ENCODE data around the gene TXLNB.
"Not testable (repeated sequence)": the region's sequence is repeated elsewhere in the genome, so short reads cannot be mapped to it uniquely, and the experiment has no call there.

TXLNB gene

DNA sequence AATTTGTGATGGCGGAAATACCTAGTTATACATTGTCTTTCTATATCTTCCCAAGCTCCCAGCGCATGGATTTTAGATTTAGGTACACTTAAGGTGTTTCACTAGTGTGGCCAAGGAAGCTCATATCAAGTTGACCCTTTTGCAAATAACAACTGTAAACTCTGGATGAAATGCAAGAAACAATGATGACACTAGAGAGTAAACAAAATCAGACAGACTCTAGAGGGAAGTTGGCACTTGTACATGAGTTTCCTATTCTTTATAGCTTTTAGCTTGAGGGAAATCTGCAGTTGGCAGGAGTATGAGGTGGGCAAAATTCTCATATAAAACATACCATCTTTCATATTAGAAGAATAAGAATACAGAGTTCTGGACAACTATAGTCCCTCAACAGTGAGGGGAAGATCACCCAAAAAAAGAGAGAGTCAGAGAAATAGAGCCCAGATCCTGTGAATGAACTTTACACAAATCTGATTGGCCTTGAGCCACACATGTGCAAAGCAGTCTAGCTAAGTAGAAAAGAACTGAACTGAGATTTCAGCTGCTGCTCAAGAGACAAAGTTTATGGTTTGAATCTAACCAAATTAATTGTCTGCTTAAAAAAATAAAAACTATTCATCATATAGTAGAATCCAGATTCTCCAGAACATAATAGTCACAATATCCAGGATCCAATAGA, 26.1 kb downstream of the TXLNB start:
- no peak for DNase-seq

DNA sequence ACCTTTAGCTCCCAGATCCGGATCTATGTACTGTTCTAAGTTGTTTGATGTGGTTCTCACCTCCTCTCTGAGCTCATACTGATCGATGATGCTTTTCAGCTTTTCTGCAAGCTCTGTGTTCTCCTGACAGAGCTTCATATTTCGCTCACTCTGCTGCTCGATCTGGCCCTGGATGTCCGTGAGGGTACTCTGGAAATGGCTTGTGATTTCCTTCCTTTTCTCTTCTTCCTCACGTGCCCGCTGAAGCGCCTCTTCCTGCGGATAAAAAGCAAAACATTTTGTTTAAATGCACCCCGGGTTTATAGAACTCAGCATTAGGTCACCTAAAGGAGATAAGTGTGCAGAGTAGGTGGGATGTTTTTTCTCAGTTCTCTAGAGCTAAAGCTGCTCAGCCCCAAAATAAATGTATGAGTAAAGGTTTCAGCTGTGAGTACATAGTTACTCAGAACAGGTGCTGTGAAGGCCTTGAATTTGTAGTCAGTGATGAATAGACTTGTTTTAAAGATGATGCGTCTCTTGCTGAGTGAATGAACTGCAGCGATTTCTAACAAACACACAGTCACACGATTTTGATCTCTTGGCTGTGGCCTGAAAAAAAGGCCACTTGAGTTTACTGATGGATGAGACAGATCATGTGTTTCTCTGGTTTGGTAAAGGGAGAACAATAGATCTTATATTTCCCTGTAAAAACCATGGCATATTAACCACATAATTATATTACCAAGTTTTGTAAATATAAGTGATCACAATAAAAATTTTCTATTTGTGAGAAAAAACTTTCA, 29.1 kb downstream of the TXLNB start:
- no peak for DNase-seq

DNA sequence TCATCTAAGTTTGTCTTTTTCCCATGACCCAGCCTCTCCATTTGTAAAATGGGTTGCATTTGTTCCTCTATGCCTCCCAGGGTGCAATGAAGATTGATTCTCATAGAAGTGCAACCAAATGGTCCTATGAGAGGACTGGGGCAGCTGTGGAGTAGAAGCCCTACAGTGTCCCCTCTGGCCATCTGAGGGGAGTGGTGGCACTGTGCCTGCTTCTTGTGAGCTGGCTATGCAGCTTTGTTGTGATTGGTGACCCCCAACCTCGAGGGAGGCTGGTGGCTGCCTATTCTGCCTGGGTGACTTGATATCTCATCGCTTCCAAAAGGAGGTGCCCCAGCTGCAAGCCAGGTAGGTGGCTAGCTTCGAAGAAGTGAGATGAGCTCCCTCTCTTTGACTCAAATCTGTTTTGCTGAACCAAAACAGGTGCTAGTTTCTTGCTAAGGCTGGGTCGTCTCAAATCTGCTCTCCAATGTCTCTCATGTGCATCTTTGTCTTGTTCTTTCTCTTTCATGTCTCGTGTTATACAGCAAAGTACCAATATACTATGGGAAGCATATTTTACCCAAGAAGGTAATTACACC, 33.9 kb downstream of the TXLNB start:
- DNase-seq = no peak

DNA sequence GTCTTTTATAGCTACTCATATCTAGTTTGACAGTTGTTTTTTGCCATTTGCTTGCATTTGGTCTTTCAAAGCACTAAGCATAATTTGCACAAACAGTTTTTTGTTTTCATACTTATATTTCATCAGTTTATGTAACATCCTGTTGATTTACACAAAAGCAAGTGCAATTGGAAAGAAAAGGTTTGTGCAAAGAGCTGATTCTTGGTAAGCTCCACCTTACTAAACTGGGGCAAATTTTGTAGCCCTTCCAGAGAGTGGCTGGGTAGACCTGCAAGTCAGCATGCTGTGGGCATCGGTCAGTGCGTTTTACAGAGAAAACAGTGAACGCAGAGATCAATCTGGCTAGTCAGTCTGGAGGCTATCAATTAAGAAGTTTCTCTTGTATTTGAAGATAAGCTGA, 34.5 kb downstream of the TXLNB start:
- no peak for DNase-seq

DNA sequence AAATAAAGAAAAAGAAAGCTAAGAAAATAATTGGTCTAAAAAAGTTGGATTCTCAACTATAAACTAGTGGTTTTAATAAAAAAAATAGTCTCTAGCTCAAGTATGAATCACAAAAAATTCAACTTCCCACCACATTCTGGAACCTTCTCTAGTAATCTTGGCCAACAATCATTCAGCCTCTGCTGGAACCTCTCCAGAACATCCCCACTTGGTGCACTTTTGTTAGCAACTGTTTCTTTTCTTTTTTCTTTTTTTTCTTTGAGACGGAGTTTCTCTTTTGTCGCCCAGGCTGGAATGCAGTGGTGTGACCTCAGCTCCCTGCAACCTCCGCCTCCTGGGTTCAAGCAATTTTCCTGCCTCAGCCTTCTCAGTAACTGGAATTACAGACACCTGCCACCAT, 35.7 kb downstream of the TXLNB start:
- DNase-seq = no peak

DNA sequence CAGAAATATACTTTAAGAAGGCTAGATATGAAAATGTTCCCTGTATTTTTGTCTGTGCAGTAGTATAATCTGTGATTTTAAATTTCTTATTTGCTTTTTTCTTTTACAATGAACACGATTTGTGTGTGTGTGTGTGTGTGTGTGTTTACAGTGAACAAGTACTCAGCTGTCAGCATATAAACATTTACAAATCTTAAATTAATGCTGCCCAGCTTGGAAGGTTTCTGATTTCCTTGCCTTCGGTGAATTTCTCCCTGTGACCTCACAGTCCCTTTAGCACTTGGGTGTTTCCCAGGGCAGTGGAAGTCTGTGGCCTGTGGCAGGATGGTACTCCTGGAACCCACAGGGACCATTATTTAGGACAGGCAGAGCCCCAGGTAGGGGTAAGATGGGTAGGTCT, 37.6 kb downstream of the TXLNB start:
- no peak for DNase-seq

DNA sequence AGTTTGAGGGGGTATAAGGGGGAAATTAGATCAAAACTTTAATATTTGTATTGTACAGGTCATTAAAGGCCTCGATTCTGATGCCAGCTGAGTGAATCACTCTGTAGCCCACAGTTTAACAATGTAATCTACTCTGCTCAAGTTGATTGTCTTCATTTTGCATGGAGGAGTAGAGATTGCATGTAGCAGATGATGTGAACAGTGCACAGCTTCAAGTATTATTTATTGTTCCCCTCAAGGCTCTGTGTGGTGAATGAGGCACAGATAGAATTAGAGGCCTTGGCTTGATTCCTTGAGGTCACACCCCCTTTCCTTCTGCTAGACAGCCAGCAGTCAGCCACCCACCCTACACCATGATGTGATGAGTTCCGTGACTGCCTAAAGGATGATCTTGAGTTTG, 38.1 kb downstream of the TXLNB start:
- no peak for DNase-seq

DNA sequence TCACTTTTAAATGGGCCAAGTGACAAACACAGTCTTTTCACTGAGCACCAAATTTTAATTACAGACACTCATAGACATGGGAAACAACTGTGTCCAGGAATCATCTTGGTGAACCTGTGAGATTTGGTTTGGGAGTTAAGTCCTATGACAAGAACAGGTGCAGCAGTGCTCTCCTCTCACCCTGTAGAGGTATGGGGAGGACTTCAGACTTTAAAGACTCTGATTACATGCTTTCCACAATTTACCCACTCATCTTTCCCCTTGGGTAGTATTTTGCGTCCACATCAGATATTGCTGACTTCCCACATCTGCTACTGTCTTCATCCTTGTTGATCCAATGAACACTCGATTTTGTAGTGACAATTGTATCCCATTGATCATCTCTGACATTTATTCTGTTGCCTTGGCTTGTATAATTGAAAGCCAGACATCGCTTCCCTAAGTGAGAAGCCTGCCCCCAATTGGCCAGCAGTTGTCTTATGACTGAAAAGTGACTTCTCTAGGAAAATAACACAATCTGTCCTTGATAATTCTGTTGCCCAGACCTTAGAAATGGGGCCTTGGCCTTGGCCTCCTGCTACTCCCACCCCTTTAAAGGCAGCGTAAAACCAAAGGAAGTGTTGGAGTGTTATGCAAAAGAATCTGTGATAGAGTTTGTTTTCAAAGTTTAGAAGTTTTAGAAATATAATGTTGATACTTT, 40.0 kb downstream of the TXLNB start:
- no peak for DNase-seq

DNA sequence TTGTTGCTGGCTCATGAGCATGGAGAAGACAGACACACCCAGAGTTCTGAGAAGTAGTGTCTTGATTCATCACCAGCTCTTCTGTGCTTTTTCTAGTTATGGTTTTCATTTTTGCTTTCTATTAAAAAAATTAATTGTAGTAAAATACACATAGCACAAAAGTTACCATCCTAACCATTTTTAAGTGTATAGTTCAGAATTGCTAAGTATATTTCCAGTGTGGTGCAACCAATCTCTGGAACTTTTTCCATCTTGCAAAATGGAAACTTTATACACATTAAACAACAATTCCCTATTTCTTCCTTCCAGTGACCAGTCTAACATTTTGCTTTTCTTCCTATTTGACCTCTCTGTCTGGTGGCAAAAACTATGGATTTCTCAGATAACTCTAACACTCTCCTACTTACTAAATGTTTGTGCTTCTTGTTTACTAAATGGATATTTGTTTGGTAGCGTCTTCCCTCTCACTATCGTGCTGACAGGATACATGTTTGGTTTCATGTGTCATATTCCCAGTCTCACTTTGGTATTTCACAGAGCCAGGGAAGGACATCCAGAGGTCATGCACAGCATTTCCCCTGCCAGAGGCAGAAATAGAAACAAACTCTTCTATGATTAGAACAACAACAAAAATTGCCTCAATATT, 40.6 kb downstream of the TXLNB start:
- no peak for DNase-seq

DNA sequence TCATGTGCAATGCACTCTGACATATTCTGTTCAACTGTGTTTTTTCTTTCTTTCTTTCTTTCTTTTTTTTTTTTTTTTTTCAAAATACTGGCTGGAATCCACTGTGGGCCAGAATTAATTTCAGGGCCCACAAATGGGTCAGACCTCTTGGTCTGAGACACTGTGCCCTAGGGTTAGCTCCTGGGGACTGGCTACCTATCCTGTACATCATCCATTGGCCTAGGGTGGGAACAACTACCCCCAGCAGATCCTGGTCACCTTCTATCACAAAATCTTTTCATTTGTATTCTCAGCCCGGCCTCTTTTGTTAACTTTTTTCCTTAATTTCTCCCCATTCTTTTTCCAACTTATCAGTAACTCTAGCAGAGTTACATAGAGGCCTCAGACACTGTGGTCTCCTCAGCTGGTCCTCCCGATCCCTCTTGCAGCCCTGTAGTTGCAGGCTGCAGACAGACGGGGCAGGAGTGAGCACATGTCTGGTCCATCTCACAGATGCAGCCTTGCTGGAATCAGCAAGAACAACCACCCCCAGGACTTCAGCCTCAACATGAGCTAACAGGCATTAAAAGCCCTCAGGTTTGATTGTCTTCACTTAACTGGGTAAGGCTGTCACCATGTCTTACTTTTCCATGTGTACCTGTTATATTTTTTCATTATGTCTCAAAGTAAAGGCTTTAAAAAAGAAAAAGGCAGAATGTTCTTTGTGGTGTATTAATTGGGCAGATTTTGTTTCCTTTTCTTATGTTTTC, 41.3 kb downstream of the TXLNB start:
- DNase-seq = peak; percentile 57

DNA sequence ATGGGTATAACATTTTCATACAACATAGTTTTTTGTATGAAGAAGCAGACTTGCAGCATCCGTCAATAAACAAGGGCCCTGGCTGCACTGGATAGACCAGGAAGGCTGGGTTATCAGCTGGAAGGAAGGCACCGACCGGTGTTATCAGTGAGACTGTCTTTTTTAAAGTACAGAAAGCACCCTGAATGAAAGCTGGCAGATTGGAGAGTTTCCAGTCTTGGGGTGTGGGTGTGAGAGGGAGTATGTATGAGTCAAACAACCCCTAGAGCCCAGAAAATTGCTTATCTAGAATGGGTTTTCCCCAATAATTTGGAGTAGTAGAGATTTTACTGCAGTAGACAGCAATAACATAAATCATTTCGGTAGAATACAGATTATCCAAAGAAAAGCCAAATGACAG, 42.4 kb downstream of the TXLNB start:
- DNase-seq = no peak

DNA sequence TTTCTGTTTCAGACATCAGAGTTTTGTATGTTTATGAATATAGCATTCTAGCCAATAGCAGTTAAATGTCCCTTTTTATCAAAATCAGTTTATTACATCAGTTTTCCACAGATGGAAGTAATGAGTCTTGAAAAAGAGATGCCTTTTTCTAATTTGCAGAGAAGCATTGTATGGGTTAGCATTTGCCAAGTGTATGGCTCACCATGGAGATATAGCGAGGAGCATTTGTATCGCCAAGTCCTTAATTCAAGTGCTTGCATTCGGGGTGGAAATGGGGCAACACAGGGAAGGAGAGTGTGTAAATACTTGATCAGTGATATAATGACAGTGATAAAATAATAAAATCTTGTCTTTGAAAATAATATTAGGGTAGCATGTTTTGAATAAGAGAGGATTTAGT, 42.9 kb downstream of the TXLNB start:
- DNase-seq = no peak

DNA sequence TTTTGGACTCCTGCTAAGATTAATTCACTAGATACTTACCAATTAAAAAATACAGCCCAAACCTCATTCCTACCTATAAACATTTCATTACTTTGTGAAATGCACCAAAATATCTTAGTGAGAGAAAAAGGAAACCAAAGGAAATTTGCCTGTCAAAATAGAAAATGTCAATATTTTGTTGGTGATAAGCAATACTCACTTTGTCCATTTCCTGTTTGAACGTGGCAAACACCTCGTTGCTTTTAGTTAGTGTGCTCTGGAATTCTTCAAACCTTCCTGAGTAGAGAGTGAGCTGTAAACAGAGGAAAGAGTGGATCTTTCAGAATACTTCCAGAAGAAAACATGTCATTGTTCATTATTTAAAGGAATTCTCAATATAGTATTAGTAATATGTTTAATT, 44.2 kb downstream of the TXLNB start:
- DNase-seq = no peak

DNA sequence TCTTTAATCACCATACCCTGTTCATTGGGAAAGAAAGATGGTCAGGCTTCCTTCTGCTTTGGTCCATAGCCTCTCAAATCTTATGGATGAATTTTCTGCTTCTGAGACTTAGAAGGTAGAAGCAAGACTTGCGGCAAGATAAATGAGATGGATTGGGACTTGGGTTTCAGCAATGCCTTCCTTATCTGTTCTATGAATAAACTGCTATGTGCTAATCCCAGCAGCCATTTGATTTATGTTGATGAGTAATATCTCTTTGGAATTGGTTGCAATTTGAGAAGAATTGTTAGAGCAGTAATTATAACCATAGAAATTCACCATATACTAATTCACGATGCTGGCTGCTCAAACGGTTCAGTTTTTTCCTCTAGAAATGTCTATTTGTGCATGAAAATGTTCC, 48.3 kb downstream of the TXLNB start:
- DNase-seq = no peak

DNA sequence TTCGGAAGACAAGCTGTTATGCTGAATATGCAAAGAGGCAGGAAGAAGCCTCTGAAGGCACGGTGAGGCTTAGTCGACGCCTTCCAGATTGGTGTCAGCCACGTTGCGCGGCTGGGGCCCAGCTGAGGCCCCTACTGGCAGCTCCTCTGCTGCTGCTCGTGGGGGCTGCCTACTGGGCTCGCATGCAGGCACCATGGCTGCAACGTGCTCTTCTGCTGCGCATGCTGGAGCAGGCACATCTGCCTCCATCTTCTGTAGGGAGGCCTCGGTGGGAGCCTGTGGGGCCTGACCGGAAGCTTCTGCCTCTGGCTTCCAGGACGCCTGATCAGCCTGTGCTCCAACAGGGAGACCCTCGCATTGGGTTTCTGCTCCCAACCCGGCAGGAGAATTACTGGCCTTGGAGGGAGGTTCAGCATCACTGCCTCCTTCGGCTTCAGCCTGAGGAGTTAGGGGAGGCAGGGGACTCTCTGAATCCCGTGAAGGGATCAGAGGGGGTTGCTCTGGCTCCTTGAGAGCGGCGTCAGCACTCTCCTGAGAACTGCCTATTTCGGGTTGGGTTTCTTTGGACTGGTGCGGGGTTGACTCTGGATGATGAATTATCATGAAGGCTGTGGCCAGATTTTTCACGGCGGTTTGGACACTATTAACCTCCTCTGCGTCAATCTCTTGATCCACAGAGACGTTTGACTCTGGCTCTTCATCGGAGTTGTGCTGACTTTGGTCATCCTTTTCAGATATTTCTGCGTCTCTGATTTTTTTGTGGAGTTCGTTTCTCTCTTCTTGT, 49.1 kb downstream of the TXLNB start:
- no peak for DNase-seq

DNA sequence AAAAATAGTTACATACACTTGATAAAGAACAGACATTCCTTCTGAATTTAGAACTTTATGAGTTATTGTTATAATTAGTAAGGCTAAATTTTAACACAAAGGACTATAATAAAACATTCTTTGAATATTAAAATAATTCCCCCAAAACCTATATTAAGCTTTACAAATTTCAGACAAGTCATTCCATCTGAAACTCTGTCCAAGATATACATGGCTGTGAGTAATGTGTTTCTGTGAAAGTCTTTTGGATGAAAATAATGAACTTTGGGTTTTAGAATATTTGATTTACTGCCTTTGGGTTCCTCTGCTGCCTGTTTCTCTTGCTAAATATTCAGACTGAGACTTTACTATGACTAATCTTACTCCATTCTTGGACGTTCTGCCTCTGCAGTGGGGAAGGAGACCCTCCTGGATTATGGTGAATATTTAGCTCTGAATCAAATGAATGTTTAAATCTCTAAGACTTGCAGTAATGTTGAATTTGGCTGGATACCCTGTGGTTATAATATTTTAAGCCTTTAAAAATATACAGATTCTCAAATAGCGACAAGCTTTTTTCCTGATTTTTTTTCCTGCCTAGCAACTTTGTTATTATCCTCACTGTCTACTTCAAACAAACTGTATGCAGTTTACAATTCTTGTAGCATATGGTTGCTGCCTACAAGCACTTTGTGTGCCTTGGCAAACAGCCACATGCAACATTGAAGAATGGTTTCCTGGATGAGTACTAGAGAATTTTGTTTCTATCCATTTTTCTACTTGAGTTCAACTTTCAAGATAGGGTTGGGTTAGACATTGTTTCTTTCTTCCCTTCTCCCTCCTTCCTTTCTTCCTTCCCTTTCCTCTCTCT, 51.4 kb downstream of the TXLNB start:
- DNase-seq = no peak

DNA sequence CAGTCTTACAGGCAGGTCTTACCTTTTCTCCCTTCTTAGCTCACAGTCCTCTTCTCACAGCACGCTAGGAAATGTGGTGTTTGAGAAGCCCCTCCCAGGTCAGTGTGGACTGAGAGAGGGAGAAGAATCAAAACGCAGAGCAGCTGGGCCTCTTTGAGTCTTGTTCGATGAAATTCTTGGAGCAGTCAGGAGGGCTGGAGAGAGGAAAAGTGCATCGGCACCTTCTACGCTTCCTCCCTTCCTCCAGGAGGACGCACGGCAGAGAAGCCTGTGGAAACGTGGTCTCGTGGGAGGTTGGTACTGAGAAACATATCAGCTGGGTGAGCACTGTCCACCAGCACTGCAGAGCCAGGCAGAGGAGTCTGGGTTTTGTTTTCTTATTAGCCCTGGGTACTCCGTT, 52.7 kb downstream of the TXLNB start:
- DNase-seq = no peak

DNA sequence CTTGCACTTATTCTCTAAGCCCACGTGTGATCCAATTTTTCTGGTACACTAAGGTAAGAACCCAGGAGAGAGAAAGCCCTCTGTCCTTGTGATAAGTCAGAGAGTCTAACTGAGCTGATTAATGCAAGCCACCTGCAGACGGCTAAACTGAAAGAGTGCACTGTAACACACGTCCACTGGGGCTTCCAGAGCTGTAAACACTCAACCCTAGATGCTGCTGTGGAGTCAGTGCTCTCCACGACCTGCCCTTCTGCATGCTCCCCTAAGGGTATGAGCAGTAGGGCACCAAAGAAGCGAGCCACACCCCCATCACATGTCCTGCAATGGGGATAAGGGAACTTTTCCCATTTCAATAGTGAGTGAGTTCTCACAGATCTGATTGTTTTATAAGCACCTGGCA, 55.7 kb downstream of the TXLNB start:
- no peak for DNase-seq

DNA sequence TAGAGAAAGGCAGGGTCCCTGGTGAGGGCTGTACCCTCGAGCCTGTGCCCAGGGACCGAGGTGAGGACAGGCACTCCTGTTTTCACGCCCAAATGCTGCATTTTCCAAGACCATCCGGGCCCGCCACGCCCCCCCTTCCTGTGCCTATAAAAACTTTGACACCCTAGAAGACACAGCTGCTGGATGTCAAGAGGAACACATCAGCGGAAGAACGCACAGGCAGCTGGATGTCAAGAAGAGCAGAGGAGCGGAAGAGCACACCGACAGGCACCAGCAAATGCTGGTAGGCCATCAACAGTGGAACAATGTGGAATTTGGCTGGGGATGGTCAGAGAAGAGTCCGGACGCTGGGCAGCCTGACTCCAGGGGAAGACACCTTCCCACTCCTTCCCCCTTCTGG, 56.1 kb downstream of the TXLNB start:
- DNase-seq = no peak

DNA sequence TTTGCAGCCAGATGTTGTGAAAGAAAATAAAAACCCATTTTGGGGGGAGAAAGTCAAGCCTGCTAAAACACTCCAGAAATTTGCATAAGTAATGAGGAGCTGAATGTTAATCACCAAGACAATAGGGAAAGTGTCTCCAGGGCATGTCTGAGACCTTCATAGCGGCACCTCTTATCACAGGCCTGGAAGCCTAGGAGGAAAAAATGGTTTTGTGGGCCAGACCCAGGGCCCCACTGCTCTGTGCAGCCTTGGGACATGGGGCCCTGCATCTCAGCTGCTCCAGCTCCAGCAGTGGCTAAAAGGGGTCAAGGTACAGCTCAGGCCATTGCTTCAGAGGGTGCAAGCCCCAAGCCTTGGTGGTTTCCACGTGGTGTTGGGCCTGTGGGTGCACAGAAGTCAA, 57.6 kb downstream of the TXLNB start:
- DNase-seq = not testable (repeated sequence)

DNA sequence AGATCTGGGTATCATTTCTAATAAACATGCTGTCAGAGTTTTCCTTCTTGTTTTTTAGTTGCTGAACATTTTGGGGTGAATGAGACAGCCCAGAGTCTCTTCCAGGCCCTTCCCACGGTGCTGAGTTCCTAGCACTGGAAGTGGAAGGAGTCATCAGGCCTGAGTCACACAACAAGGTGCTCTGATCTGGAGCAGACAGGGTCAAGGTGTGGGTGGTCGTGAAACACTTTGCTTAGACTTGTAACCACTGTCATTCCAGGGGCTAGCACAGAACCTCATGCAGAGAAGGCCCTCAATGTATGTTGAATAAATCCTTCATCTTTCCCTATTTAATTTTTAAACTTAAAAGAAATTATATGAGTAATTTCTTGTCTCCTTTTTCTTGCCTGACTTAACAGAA, 60.6 kb downstream of the TXLNB start:
- DNase-seq = no peak
